Adipocyte (in vitro differentiated cells): ENCODE measurements around the gene YOD1.

ENCODE experiments used
- DNase-seq: peaks from one replicate; pipeline ENCODE4 v3.0.0-alpha.2; 2015; ENCODE audit warnings: low read depth
- H3K27me3 ChIP-seq: replicated peaks from 2 replicates; pipeline ENCODE4 v1.7.0; 2013; ENCODE audit warnings: mild to moderate bottlenecking, low read length, moderate library complexity; ENCODE audit not compliant: control insufficient read depth, insufficient read depth
- H3K36me3 ChIP-seq: 2 replicates; pipeline ENCODE4 v1.7.0; 2013; ENCODE audit warnings: low read length, mild to moderate bottlenecking, moderate library complexity; ENCODE audit not compliant: control insufficient read depth, insufficient read depth, severe bottlenecking
- H3K4me1 ChIP-seq: 2 replicates; pipeline ENCODE4 v1.7.0; 2013; ENCODE audit warnings: mild to moderate bottlenecking, low read length, moderate library complexity; ENCODE audit not compliant: control insufficient read depth, insufficient read depth
- H3K4me3 ChIP-seq: 2 replicates; pipeline ENCODE4 v1.7.0; 2013; ENCODE audit warnings: mild to moderate bottlenecking, low read length, moderate library complexity
- H3K9ac ChIP-seq: 2 replicates; pipeline ENCODE4 v1.7.0; 2013; ENCODE audit warnings: mild to moderate bottlenecking, low read length, moderate library complexity
- H3K9me3 ChIP-seq: 2 replicates; pipeline ENCODE4 v1.7.0; 2013; ENCODE audit warnings: mild to moderate bottlenecking, low read length, moderate library complexity; ENCODE audit not compliant: control insufficient read depth

Gene YOD1

DNA sequence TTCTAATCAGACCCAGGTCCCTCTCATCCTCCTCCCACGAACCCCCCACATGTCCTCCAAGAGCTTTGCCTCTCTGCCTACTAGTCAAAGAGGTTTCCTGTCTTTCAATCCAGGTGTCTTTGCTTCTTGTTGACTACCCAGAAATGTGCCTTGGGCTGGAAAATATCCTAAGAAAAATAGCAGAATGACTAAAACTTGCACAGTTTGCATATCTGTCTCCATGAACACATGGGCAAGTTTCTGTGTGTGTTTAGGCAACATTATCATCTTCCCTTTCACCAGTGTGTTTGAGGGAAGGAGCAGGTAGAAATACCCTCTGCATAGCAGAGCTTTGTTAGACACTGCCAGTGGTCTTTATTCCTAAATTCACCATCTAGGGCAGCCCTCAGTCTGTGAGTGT, 20.0 kb downstream of the YOD1 start:
- H3K9ac ChIP-seq: no peak overlapping the region
- no peak overlapping the region for H3K4me3 ChIP-seq
- H3K27me3 ChIP-seq: no peaks in the 10 kb centered on the region
- no peaks in the 10 kb centered on the region for H3K9me3 ChIP-seq
- no peak for DNase-seq
- H3K4me1 ChIP-seq: peaks cover 6% of the 10 kb centered on the region
- H3K36me3 ChIP-seq: no peaks in the 10 kb centered on the region

DNA sequence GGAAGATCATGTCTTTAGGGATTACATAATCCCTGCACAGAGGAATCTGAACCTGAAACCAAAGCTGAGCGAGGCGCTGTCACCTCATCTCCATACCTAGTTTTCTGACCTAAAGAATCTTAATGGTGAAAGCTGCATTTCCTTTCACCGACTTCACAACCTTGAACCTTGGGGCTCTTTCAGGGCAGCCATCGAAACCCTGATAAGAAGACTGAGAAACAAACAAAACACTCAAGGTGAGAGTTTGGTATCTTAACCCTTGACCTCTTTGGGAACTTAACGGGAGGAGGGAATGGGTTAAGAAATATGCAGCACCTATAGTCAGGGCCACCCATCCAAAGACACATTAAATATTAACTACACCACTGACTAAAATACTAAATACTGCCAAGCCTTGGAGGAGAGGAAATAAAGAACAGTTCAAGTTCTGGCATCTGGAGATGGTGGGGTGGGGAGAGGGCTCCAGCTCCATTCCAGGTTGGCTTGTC, 20.4 kb downstream of the YOD1 start:
- Histone ChIP-seq H3K27me3 (no peaks in the 10 kb centered on the region), H3K9me3 (no peaks in the 10 kb centered on the region), H3K9ac (no peak overlapping the region), H3K4me1 (peaks cover 10% of the 10 kb centered on the region), H3K4me3 (no peak overlapping the region), H3K36me3 (no peaks in the 10 kb centered on the region)
- no peak for DNase-seq

DNA sequence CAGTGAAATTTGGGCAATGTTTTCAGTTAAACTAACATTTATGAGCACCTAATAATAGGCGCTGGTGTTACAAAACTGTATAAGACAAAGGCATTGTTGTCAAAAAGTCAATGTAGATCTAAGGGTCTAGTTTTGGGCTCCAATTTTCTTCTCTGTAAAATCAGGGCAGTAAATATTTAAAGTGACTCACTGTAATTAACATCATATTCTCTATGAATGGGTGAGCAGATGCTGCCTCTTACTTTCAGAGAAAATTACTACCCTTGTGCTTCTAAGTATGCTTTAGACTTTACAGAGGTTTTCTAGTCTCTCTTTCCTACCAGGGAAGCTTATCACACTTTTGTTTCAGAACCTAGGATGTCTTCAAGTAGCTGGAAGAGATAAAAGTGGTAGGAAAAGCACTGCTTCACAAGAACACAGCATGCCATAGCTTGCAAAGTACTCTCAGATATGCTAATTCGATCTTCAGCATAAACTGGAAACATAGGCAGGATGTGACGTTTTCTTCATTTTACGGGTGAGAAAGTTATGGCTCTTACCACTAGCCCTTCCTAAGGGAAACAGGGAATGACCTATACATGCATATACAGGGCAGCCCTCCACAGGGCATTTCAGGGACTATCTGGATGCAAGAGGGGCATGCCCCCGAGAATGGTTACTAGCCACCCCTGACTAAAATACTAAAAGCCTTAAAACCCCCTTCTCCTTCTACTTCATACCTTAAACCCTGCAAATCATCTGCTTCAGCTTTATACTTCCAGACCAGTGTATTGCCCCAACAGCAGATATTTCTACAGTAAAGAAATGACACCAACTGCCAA, 21.1 kb downstream of the YOD1 start:
- no peaks in the 10 kb centered on the region for H3K9me3 ChIP-seq
- H3K27me3 ChIP-seq: no peaks in the 10 kb centered on the region
- H3K9ac ChIP-seq: no peak overlapping the region
- no peaks in the 10 kb centered on the region for H3K36me3 ChIP-seq
- DNase-seq: no peak
- peaks cover 17% of the 10 kb centered on the region for H3K4me1 ChIP-seq
- H3K4me3 ChIP-seq: no peak overlapping the region

DNA sequence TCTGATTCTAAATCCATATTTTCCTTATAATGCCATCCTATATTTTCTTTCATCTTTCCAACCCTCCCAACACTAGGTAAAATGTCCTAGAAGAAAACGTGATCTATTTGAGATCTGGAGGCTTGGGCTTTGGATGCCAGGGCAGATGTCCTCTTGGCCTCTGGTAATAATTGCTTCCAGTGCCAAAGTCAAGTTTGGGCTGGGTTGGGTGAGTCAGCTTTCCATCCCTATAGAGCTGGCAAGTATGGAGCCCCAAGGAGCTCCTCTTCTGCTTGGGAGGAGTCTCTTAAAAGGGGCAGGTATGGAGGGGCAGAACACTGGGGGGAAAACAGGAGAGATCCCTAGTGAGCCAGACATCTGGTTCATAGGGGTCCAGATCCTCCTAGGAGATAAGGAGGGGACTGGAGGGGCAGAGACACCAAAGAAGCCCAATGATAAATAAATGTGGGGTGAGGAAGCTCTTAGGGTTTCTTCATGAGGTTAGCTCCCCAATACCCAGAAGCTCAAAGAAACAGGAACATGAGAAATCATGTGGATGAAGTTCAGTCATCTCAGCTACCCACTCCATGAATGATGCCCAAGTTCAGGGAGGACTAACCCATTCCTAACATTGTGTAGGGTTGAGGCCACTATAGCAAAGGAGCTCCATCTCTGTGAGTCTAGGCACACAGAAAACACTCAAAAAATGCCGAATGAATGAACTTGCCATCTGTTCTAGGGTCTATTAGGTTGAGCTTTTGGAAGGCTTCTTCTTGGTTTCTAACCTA, 21.9 kb downstream of the YOD1 start:
- Histone ChIP-seq H3K4me3 (no peak overlapping the region), H3K27me3 (no peaks in the 10 kb centered on the region), H3K9me3 (no peaks in the 10 kb centered on the region), H3K4me1 (peaks cover 21% of the 10 kb centered on the region), H3K36me3 (no peaks in the 10 kb centered on the region), H3K9ac (no peak overlapping the region)
- DNase-seq: no peak

DNA sequence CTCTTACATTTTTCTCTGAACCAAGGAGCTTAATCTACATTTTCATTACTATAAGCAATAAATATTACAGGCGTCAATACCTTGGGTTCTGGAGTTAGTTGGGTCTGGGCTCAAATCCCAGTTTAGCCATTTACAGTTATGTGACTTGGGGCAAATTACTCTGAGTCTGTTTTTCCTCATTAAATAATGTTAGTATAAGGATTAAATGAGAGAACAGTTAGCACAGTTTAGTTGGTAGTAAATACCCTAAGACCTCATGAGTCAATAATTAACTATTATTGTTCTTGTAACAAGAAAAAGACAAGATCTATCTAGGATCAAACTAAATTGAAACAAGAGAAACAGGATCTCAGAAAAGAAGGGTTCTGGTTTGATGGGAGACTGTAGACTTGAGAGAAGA, 23.1 kb downstream of the YOD1 start:
- no peak for DNase-seq
- Histone ChIP-seq H3K36me3 (no peaks in the 10 kb centered on the region), H3K27me3 (no peaks in the 10 kb centered on the region), H3K9ac (no peak overlapping the region), H3K4me1 (peaks cover 21% of the 10 kb centered on the region), H3K9me3 (no peaks in the 10 kb centered on the region), H3K4me3 (no peak overlapping the region)

DNA sequence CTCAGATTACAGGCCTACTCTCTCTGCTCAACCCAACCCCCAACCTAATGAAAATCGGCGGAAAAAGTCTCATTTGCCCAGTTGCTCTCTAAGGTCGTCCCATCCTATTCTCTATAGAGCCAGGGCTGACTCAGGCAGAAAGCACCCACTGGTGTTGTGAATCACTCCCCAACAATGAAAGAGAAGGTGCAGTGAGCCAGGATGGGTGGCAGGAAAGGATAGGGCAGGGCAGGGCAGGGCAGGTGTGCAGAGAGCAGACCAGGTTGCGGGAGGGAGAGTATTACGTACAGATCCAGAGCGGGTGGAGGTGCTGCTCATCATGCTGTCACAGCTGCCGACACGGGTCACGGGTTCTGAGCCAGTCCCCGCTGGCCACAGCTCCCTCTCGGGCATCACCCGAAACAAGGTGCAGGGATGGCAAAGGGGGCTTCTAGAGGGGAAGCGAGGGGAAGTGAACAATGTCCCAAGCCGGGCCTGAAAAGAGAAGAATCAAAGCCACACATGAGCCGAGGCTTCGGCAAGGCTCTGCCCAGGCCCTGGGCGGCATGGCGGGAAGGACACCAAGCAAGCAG, 23.7 kb downstream of the YOD1 start:
- Histone ChIP-seq H3K27me3 (no peaks in the 10 kb centered on the region), H3K4me1 (peaks cover 21% of the 10 kb centered on the region), H3K9ac (no peak overlapping the region), H3K9me3 (no peaks in the 10 kb centered on the region), H3K4me3 (no peak overlapping the region), H3K36me3 (no peaks in the 10 kb centered on the region)
- DNase-seq: no peak

DNA sequence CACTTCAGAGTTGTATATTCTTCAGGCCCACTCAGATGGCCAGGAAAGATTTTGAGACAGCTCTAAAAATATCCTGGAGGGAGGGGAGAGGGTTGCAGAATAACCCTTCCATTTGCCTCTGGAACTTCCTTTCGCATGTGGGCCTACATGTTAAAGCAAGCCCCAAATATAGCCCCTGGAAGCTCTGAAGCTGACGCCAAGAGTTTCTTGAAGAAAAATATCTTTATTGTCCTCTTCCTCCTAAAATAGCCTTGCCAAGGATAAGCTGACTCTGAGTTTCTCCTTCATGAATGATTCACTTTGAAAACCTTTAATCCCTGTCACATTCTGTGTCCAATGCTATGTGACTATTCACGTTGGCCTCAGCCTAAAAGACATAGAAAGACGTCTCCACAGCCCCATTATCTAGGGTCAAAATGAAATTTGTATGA, 24.9 kb downstream of the YOD1 start:
- no peak overlapping the region for H3K4me3 ChIP-seq
- no peaks in the 10 kb centered on the region for H3K27me3 ChIP-seq
- peak overlapping the region; percentile 32 for H3K9ac ChIP-seq
- peak; percentile 28 for DNase-seq
- H3K4me1 ChIP-seq: peaks cover 21% of the 10 kb centered on the region
- no peaks in the 10 kb centered on the region for H3K9me3 ChIP-seq
- H3K36me3 ChIP-seq: no peaks in the 10 kb centered on the region

DNA sequence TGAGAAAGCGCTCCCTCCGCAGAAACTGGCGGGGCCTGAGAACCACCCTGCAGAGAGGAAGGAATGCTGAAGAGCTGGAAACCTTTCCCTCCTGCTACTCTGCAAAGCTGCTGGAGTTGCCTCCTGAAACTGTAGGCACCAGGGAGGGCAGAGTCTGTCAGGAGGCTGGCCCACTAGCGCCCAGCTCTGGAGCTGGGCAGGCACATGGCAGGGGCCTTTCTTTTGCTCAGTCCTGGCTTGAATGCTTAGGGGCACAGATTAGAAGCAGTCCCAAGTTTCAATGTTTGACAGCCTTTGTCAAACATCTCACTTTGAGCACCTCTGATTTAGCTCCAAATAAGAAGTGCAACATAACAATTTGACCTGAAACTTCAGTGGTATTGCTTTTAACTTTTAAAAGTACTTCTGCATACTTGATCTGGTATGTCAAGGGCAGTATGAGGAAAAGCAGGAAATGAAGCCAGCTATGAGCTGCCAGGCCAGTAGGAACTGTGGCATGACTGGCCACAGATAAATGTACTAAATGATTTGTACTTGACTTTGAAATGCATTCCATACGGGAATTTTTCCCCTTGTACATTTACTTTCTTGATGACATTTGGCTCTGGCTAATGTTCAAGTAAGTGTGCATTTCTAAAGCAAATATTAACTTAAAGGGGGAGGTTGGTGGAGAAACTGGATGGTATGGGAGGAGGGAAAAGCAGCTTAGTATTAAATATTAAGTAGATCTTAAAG, 25.7 kb downstream of the YOD1 start:
- H3K36me3 ChIP-seq: no peaks in the 10 kb centered on the region
- peaks cover 21% of the 10 kb centered on the region for H3K4me1 ChIP-seq
- DNase-seq: peak; percentile 59
- peak overlapping the region; percentile 32 for H3K9ac ChIP-seq
- no peak overlapping the region for H3K4me3 ChIP-seq
- H3K9me3 ChIP-seq: no peaks in the 10 kb centered on the region
- H3K27me3 ChIP-seq: no peaks in the 10 kb centered on the region

DNA sequence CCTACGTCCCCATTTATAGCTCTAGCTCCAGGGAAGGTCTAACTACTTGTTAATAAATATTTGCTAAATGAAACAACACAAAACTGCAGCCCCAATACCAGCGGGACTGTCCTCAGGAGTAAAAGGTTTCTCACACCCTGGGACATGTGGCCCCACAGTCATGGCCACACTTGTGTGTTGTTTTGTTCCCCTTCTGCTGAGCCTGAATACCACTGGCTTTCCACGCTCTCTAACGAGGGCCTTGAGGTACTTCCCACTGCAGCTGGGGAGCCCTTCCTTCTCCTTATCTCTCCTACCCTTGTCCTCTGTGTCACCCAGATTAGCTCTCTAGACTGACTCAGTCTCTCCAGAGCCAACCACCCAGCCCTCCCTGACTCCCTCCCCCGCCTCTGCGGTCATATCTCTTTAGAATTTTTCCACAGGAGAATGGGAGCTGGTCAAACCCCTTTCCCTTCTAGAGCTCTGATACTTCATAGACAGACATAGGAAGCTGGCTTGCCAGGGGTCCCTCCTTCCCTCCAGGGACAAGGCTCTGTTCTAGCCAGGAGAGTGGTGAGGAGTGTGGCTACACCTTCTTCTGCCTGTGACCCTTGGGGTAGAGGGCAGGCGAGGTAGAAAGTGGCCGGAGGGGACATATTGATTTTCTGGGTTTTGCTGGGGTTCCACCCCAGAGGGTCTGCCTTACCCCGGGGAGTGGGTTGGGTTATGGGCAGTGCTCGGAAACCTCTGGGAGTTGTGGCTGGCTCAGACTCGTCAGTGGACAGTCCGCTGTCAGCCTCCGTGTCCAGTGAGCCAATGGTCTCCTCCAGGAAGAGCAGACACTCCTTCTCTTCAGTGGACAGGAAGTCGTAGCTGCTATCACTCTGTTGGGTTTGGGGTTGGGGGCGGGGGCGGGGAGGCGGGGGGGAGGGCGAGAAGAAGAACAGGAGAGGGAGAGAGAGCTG, 26.5 kb downstream of the YOD1 start:
- peaks cover 21% of the 10 kb centered on the region for H3K4me1 ChIP-seq
- DNase-seq: no peak
- no peaks in the 10 kb centered on the region for H3K27me3 ChIP-seq
- H3K9me3 ChIP-seq: no peaks in the 10 kb centered on the region
- H3K36me3 ChIP-seq: no peaks in the 10 kb centered on the region
- H3K9ac ChIP-seq: no peak overlapping the region
- no peak overlapping the region for H3K4me3 ChIP-seq

DNA sequence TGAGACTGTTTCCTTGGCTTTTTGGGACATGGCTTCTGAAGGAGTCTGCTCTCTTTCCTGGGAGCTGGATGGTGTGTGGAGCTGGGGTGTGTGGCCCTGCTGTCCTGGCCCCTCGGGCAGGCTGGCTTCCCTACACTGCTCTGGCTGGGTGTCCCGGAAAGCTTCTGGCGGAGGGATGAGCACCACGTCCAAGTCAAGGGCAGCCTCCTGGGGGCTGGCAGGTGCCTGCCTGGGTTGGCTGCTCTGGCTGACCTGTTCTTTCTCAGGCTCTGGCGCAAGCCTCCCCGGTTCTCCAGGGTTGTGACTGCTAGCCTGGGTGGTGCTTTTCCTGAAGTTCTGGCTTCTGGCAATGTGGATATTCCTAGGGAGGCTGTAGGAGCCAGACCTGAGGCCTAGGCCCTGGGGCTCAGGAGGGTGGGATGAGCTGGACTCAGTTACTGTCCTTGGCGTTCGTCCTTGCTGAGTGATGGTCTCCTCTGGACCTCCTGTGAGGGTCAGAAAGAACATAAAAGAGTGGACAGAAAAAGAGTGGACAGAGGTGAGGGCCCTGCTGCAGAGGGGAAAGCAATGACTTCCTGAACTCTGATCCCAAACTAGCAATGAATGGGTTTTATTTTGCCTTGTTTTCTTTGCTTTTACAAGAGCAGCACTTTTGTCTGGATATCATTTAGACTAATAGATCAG, 27.9 kb downstream of the YOD1 start:
- no peak overlapping the region for H3K9ac ChIP-seq
- H3K4me1 ChIP-seq: peaks cover 21% of the 10 kb centered on the region
- H3K9me3 ChIP-seq: no peaks in the 10 kb centered on the region
- H3K36me3 ChIP-seq: no peaks in the 10 kb centered on the region
- H3K27me3 ChIP-seq: no peaks in the 10 kb centered on the region
- no peak overlapping the region for H3K4me3 ChIP-seq
- no peak for DNase-seq
